HG03571 (cell line): Measurements from ENCODE around the gene BIRC3.
A peak's percentile ranks its signal among the peaks of the same experiment; 100 is the strongest.
"Not testable (repeated sequence)": the region's sequence is repeated elsewhere in the genome, so short reads cannot be mapped to it uniquely, and the experiment has no call there.

Experiments
- ATAC-seq: cut with Tn5 transposase; IDR thresholded peaks from one replicate; pipeline ENCODE4 v1.9.1; 2021; ENCODE audit not compliant: unreplicated experiment

BIRC3 gene

DNA sequence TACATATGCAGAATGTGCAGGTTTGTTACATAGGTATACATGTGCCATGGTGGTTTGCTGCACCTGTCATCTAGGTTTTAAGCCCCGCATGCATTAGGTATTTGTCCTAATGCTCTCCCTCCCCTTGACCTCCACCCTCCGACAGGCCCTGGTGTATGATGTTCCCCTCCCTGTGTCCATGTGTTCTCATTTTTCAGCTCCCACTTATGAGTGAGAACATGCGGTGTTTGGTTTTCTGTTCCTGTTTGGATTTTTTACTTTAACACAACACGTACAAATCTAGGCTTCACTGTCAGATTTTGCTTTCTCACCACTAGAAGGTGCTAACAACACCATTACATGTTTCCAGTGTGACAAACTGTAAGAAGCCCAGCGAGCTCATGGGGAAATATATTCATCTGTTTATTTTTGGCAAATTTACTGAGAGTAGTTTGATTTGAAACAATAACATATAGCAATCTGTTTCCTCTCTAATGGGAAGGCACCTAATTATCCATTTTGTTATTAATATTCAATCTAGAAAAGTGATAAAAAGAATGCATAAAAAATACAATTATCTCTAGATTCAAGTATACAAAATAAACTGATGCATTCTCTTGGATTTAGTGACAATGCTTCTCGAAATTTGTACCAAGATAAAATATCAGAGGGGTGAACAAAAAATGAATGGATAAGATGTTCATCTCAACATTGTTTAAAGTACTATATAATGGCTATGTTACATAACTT lies 23.2 kb upstream of the BIRC3 start:
- ATAC-seq, result peak; percentile 89

DNA sequence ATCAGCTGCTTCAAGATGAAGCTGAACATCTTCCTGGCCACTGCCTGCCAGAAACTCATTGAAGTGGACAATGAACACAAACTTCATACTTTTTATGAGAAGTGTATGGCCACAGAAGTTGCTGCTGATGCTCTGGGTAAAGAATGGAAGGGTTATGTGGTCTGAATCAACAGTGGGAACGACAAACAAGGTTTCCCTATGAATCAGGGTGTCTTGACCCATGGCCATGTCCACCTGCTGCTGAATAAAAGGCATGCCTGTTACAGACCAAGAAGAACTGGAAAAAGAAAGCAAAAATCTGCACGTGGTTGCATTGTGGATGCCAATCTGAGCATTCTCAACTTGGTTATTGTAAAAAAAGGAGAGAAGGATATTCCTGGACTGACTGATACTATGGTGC lies 22.2 kb upstream of the BIRC3 start:
- ATAC-seq, result no peak

DNA sequence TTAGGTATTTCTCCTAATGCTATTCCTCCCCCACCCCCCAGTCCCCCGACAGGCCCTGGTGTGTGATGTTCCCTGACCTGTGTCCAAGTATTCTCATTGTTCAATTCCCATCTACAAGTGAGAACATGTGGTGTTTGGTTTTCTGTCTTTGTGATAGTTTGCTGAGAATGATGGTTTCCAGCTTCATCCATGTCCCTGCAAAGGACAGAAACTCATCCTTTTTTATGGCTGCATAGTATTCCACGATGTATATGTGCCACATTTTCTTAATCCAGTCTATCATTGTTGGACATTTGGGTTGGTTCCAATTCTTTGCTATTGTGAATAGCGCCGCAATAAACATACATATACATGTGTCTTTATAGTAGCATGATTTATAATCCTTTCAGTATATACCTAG lies 20.5 kb upstream of the BIRC3 start:
- not testable (repeated sequence) for ATAC-seq

DNA sequence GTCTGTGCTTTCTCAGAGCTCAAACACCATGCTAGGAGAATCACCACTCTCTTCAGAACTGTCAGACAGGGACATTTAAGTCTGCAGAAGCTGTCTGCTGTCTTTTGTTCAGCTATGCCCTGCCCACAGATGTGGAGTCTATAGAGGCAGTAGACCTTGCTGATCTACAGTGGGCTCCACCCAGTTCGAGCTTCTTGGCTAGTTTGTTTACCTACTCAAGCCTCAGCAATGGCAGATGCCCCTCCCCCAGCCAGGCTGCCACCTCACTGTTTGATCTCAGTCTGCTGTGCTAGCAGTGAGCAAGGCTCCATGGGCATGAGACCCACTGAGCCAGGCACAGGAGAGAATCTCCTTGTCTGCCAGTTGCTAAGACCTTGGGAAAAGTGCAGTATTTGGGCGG lies 16.4 kb upstream of the BIRC3 start:
- ATAC-seq, result not testable (repeated sequence)

DNA sequence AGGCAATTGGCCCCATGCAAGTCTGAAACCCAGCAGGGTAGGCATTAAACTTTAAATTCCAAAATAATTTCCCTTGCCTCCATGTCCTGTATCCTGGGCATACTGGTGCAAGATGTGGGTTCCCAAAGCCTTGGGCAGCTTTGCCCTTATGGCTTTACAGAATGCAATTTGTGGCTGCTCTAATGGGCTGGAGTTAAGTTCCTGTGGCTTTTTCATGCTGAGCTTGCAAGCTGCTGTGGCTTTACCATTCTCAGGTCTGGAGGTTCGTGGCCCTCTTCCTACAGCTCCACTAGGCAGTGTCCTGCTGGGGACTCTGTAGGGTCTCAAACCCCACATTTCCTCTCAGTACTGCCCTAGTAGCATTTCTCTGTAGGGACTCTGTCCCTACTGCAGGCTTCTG lies 15.0 kb upstream of the BIRC3 start:
- no peak for ATAC-seq

DNA sequence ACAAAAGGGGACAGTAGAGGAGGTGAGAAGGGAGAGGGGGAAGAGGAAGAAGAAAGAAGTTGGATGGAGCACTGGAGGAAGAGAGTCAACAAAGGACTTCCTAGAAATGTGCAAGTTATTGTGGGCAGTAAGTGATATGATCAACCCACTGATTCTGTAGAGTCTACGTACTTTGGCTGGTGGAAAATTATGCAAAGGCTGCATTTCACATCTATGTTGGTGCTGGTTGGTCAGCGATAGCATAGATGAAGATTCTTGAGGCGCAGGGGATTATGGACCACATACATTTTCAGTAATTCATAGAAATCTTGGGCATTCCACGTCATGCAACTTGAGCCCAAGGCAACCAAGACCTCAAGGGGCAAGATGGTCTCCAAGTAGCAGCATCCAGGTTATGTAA lies 12.6 kb upstream of the BIRC3 start:
- no peak for ATAC-seq

DNA sequence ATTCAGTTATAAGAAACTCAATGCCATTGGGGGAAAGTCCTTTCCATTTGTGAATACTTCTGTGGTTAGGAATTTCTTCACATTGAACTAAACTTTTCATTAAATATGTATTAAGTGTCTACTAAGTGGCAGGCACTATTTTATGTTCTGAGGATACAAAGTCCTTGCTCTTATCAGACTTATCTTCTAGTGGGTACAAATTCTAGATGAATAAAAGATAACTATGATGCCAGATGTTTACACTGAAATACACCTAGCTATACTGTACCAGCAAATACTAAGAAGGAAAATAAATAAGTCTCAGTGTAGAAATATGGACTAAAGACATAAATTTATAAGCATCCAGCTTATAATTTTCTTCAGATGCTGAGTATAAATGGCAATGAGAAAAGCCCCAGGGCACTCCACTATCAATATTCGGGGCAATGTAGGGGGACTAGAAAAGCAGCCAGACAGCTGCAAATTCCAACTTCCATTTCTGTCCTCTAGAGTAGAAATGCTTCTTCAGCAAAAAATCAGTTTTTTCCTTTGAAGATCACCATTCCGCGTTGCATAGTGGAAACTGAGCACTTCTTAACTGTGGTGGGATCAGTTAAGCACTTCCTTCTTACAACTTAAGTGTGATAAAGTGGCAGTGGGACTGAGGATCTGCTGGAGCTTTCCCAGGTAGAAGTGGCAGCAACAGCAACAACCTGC lies 11.8 kb upstream of the BIRC3 start:
- no peak for ATAC-seq

DNA sequence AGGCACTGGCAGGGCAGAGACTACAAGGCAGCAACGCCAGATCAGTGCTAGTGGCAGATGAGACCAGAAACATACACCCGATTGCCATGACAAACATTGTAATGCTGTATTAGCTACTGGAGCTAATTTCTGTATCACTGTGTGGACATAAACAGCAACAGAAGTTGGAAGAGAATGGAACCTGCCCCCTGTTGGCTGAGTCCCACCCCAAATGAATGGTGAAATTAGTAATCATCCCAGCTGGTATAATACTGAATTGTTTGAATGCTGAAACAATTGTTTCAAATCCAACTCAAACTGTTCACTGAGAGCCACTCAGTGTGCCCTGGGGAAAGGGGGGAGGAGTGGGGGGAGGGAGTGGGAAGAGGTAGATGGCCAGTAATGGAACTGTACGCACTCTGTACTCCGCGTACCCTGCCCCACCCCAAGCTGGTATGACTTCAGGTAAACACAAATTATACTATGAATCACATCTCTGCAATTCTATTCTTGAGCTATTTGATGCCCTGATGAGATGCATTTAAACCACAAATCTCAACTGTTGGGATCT lies 11.2 kb upstream of the BIRC3 start:
- no peak for ATAC-seq

DNA sequence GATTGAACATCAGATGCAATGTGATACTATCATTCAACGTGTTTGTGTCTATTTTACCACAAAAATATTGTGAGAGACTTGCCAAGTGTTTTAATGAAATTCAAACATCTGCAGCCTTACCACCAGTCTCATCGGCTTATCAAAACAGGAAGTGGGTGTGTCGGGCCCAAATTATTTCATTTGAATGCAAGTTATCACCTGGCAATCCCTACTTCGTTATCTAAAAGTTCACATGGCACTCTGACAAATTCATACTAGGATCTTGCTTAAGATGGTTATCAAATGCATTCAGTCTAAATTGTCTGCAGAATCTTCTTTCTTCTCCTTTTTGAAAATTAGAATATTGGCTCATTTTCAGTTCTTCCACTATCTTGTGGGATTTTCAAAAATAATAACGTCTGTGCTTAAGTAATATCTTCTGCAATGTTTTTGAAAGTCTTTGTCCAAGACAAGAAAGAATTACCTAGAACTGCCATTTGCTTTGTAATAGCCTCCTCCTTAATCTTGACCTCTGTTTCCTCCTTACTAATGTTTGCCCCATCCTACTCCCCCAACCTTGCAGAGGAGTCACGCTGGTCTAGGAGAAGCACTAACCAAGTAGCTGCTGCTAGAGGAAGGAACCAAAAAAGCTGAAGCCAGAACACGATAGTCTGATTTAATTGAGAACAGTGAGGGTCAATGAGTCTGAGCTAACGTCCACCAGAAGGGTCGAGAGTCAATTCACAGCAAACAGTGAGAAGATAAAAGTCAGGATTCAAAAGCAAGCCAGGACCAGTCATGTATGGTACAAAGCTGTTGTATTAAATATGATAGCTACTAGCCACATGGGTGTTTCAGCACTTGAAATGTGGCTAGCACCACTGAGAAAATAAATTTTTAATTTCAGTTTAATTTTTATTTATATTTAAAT lies 10.2 kb upstream of the BIRC3 start:
- no peak for ATAC-seq

DNA sequence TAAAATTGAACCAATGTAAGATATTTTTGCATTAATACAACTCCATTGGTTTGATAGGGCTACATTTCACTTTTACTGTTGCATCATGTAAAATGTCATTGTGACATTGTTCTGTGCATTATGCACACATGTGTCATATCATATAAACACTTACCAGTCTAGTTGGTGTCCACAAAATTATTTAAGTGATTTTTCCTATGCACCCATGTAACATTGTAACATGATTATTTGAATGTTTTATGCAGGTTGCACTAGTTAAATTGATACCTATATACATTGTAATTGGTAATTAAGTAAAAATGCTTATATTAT lies 9.6 kb upstream of the BIRC3 start:
- no peak for ATAC-seq

DNA sequence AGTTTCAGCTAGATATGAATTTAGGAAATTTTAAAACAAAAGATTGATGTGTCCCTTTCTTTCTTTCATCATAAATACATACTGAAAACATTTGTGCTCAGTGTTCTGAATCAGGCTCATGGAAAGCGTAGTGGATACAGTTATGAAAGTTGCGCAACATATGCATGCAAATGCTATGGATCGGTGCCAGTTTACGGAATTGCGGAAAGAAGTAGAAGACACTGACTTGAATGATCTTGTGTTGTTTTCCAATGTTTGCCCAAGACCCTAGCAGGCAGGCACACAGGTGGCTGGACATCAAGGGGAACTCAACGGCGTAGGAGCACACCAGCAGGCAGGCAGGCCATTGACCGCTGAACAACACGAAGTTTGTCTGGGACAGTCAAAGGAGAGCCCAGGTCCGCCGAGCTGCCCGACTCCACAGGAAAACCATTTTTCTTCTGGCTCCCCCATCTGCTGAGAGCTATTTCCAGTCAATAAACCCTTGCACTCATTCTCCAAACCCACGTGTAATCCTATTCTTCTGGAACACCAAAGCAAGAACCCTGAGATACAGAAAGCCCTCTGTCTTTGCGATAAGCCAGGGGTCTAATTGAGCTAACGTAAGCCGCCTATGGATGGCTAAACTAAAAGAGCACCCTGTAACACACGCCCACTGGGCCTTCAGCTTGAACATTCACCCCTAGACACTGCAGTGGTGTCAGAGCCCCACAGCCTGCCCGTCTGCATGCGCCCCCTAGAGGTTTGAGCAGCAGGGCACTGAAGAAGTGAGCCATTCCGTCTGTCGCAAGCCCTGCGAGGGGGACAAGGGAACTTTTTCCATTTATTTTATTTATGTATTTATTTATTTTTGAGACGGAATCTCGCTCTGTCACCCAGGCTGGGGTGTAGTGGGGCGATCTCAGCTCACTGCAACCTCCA lies 7.4 kb upstream of the BIRC3 start:
- ATAC-seq, result no peak

DNA sequence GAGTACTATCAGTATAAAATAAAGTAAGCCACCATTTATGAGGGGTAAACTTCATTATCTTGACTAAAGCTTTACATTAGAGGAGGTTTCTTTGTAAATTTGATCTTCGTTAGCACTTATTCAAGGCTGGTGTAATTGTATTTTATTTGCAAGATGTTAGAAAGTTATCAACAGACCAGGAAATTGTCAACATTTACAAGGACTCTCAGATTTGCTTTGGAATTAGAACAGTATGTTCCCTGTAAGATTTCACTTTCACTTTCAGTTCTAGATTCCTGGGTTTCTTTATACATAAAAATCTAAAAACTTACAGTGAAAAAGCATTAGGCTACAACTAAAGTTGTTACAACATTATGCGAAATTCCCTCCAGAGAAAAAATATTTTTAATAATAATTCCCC lies 4.6 kb upstream of the BIRC3 start:
- ATAC-seq, result no peak

DNA sequence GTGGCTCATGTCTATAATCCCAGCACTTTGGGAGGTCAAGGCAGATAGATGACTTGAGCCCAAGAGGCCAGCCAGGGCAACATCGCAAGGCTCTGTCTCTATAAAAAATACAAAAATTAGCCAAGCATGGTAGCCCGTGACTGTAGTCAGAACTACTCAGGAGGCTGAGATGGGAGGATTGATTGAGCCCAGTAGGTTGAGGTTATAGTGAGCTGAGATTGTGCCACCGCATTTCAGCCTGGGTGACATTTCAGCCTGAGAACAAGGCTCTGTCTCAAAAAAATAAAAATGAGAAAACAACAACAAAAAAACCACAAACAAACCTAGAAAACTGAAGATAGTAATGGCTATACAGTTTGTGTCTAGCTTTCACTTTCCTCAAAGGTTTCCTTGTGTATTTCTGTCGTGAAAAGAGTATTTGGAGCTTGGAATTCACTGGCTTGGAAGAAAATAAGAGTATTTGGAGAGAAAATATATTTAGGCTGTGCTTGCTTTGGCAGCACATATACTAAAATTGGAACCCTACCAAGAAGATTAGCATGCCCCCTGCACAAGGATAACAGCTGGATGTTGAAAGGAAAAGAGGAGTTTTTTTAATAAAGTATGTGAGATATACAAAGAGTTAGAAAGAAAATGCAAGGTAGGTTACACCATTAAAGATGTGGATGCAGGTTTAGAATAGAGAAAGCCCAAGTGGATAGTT lies 3.9 kb upstream of the BIRC3 start:
- no peak for ATAC-seq

DNA sequence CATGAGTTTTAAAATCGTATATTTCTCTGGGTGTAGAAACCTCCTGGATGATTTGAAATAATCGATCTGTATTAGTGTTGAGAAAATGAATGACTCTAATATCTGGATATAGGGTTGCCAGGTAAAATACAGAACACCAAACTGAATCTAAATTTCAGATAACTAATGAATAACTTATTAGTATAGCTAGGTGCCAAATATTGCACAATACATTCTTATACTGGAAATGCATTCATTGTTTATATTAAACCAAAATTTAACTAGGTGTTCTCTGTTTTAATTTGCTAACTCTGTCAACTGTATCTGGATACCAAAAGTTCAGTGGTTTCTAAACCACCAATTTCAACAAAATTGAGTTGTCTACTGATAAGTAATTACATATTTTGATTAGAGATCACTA lies 2.5 kb upstream of the BIRC3 start:
- ATAC-seq, result no peak

DNA sequence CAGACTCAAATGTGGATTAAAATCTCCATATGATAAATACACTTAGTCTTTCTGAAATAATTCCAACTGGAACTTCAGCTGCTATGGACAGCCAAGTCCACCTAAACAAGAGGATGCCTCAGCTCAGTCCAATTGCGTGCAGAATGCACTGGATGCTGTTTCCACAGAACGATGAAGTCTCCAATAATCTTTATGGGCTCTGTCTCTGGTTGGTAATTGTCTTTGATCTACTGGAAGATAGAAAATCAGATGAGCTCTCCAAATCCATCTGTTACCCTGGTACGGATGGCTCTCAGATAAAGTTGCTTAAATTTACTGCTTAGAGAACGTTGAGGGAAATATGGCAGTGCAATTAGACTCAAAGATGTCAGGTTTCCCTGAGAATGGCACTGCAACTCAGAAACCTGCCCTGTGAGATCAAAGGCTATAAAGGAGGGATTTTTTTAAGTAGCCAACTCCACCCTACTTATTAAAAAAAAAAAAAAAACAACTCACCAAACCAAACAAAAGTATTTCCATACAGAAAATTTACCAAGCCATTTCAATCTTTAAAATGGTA lies 859 bp upstream of the BIRC3 start:
- no peak for ATAC-seq

DNA sequence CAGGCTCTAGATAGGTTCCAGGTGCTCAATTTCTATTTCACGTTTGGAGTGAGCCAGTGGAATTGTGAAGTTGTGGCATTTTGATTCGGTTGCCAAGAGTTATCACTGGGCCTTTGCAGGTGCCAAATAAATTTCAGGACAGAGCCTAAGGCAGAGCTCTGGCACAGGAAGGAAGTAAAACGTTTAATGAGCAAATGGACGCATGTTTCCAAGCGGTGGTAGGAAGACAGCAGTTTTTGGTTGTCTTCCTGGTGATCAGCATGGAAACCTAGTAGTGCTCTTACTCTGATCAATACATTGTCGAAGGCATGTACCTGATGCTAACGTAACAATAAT lies 452 bp downstream of the BIRC3 start:
- ATAC-seq, result no peak

DNA sequence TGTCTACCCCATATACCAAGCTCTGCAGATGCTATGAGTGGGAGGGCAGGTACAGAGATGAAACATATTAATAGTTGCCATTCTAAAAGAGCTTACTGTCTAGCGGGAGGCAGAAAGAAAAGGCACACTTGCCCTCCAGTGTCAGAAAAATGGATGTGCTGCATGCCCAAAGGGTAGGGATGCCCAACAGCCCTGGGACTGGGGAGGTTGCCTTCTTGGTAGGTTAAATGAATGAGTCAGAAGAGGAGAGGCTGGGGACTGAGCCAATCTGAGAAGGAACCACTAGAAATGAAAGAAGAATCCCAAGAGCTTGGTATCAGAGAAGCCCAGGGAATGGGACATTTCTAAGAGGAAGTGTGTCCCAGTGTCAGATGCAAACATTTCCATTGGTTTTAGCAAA lies 1.2 kb downstream of the BIRC3 start:
- ATAC-seq, result no peak

DNA sequence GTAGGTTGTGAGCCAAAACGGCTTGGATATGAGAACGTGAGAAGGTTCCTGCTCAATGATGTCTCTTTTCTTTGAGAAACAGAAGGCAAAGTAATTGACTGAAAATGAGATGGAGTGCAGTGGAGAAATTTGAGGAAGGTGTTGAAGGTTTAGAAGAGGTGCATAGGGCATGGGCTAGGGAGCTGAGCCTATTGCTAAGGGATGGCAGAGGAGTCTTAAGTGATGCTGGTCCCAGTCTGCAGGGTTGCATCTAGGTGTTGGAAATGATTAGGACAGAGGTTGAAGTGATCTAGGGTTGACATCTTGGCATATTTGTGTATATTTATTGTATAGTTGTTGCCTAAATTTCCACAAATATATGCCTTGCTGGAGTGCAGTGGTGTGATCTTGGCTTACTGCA lies 2.3 kb downstream of the BIRC3 start:
- no peak for ATAC-seq

DNA sequence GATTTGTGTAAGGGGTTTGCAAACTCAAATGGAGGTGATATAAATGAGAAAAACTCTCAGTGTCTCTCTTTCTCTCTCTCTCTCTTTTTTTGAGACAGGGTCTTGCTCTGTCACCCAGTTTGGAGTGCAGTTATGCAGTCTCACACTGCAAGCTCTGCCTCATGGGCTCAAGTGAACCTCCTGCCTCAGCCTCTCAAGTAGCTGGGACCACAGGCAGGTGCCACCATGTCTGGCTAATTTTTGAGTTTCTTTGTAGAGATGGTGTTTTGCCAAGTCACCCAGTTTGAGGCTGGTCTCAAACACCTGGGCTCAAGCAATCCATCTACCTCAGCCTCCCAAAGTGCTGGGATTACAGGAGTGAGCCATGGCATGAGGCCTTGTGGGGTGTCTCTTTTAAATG lies 2.9 kb downstream of the BIRC3 start:
- ATAC-seq, result no peak

DNA sequence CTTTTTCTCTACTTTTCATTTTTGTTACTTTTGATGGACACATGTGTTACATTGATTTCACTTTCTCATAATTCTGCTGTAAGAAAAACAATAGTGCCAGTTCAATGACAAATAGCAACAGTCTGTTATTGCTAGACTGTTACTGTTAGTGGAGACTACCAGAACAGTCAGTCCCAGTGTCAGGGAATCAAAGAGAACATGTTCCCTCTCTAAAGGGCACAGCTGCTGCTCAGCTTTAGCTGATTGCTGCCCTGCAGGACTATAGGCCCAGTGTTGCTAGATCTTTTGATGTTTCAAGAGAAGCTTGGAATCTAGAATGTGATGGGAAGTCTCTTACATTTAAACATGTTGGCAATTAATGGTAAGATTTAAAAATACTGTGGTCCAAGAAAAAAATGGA lies 3.4 kb downstream of the BIRC3 start:
- ATAC-seq, result no peak
